PFSK-1 (cell line): ENCODE measurements around the gene LCE2C.

Experiments
- FOXP2 ChIP-seq: optimal IDR thresholded peaks from 2 replicates; pipeline ENCODE3; 2011; ENCODE audit warnings: borderline replicate concordance, control low read depth, inconsistent platforms; ENCODE audit not compliant: insufficient read depth; ENCODE audit errors: extremely low read length, extremely low read depth
- POLR2AphosphoS5 ChIP-seq: IDR thresholded peaks from 2 replicates; pipeline ENCODE4 v1.6.1; 2012; ENCODE audit warnings: low read depth, mild to moderate bottlenecking, control low read depth, low read length, moderate library complexity
- REST ChIP-seq, 2 experiments: IDR thresholded peaks; 2 replicates each; pipeline versions ENCODE4 v1.6.1 to v1.8.0; 2011 to 2012; ENCODE audit warnings: low read depth in 2 of 2, low read length in 2 of 2, control low read depth in 1 of 2, inconsistent platforms in 1 of 2, mild to moderate bottlenecking in 1 of 2, moderate library complexity in 1 of 2; ENCODE audit not compliant: insufficient read depth in 1 of 2
- SIN3A ChIP-seq: IDR thresholded peaks from 2 replicates; pipeline ENCODE4 v1.6.1; 2012; ENCODE audit warnings: mild to moderate bottlenecking, low read length, moderate library complexity, borderline replicate concordance; ENCODE audit not compliant: insufficient read depth
- TAF1 ChIP-seq: IDR thresholded peaks from 2 replicates; pipeline ENCODE4 v1.6.1; 2012; ENCODE audit warnings: low read length, control low read depth, borderline replicate concordance; ENCODE audit not compliant: insufficient read depth

- TF ChIP-seq TAF1 (no peak), REST (IDR thresholded peaks at IDR 0.05; ENCODE audit: insufficient read depth in 1 of 2, low read depth in 2 of 2, low read length in 2 of 2) (no peak), POLR2AphosphoS5 (no peak), FOXP2 (no peak), SIN3A (no peak)
Observed at GRCh38 chr1:152663098-152663497, 12.0 kb upstream of the LCE2C start, which contains the start of gene LCE2D.
